Aorta (tissue), 5 donors: Measurements from ENCODE around the gene HAUS3. TPM values are rescaled to one million over a fixed set of nuclear protein-coding genes. Genes with fewer than 3 reads are reported as not detected.
A peak's percentile ranks its signal among the peaks of the same experiment; 100 is the strongest.

ENCODE experiments used
- ATAC-seq: fragments of 200-7000 bp; cut with Tn5 transposase; one replicate; pipeline ENCODE4 v1.9.1; 2022; ENCODE audit warnings: moderate library complexity; ENCODE audit not compliant: low FRiP score
- DNase-seq, 2 donors: peaks; one replicate each; pipeline ENCODE4 v3.0.0-alpha.2; 2020
- H3K27ac ChIP-seq, 2 donors: one replicate each; pipeline ENCODE4 v1.5.1; 2013; ENCODE audit warnings: low read length in 2 of 2, mild to moderate bottlenecking in 2 of 2, moderate library complexity in 2 of 2, control low read depth in 1 of 2, inconsistent platforms in 1 of 2, low read depth in 1 of 2
- H3K27me3 ChIP-seq, 2 donors: one replicate each; pipeline ENCODE4 v1.6.1; 2013; ENCODE audit warnings: control low read depth in 1 of 2, low read length in 1 of 2, mild to moderate bottlenecking in 1 of 2, moderate library complexity in 1 of 2; ENCODE audit not compliant: insufficient read depth in 2 of 2, control insufficient read depth in 1 of 2
- H3K36me3 ChIP-seq, 2 donors: one replicate each; pipeline ENCODE4 v1.6.1; 2013; ENCODE audit warnings: control low read depth in 1 of 2, low read length in 1 of 2, mild to moderate bottlenecking in 1 of 2; ENCODE audit not compliant: insufficient read depth in 2 of 2, control insufficient read depth in 1 of 2
- H3K4me1 ChIP-seq, 2 donors: one replicate each; pipeline ENCODE4 v1.6.1; 2013; ENCODE audit warnings: low read length in 2 of 2, control low read depth in 1 of 2, mild to moderate bottlenecking in 1 of 2, moderate library complexity in 1 of 2; ENCODE audit not compliant: insufficient read depth in 2 of 2, control insufficient read depth in 1 of 2
- H3K4me3 ChIP-seq, 2 donors: one replicate each; pipeline ENCODE4 v1.5.1; 2013; ENCODE audit warnings: low read length in 2 of 2, control low read depth in 1 of 2, mild to moderate bottlenecking in 1 of 2
- H3K9me3 ChIP-seq: one replicate; pipeline ENCODE4 v1.6.1; 2013; ENCODE audit warnings: mild to moderate bottlenecking, low read length; ENCODE audit not compliant: control insufficient read depth
- WGBS, 2 donors: extraction: QIAGEN DNeasy Blood & Tissue Kit; methylation state at CpG; one replicate each; pipeline ENCODE4 v1.1.7; 2013; 5-methylcytosine and 5-hydroxymethylcytosine counted together
- intact Hi-C, 2 donors: fragments of 100-400 bp; cut with DNase I; formaldehyde crosslinking; loops; one replicate each; pipeline versions ENCODE4 v1.14.2 to v1.15.0; 2022
- polyA plus RNA-seq, 2 donors: library from polyadenylated mRNA; stranded (reverse); fragments of 200-250 nt; gene quantifications; one replicate each; pipeline ENCODE4 v1.2.3, GENCODE V29; 2013
- total RNA-seq, 2 donors: library from RNA; stranded (reverse); fragmentation: NEBNext Ultra II Directional; extraction: Animal tissue kit (Norgen Biotek cat#: 25700); gene quantifications; one replicate each; pipeline ENCODE4 v1.2.1, GENCODE V29; 2021
- donor health status: healthy with polysubstance abuse.
- donor health status: Bipolar disorder and iron deficiency.
- donor health status: DM: no; HTN: no; CAD: no.
- donor health status: DM: no; HTN: no; CAD: no.
- donor health status: DM: yes; HTN: yes; CAD: no.

The HAUS3 gene
- total and polyA plus RNA-seq, 4 donors, result 3.8 to 16.2 (median 10.1) TPM

DNA sequence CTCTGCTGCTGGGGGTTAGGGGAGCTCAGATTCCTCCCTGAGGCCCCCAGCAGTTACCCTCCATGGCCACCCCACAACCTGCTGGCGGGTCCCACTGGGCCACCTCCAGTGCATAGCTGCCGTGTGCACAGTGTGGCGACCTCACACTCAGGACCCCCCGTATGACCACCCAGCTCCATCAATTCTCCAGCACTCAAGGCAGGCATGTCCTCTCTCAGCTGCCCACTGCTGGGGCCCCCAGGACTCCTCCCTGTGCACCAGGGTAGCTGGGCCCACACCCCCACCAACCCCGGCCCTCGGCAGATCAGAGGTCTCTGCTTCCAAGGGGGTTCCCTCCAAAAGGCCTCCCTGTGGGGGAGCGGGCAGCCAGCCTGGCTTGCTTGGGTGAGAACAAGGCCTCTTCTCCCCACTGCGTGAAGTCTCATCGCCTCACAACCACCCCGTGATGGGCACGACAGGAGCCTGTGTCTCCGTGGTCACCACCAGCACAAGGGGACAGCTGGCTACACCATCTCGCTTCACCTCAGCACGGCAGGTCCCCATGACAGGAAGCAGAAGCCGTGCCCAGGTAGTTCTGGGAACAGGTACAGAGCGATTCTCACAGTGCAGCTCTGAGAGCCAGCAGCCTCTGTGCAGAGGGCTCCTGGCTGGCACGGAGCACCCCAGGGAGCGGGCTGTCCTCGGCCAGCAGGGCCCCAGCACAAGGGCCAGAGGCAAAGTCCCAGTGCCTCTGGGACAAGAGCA is 4.6 kb upstream of the HAUS3 start:
- no peaks in the 10 kb centered on the region for H3K4me1 ChIP-seq
- H3K36me3 ChIP-seq, result peaks cover 0 to 11% of the 10 kb centered on the region in 2 donors
- DNase-seq, result no peak
- no peak overlapping the region for H3K27ac ChIP-seq
- intact Hi-C loops, result loop anchor here in 1 of 2 donors (10.0 kb wide), 1 partner anchor 288 kb away; the partner anchor contains the start of gene FAM193A
- no peaks in the 10 kb centered on the region for H3K27me3 ChIP-seq
- no peak for ATAC-seq
- H3K9me3 ChIP-seq, result no peaks in the 10 kb centered on the region
- no peak overlapping the region for H3K4me3 ChIP-seq
- 79 to 86% methylated on average over 19 of the region's 19 CpGs for WGBS, 2 donors

DNA sequence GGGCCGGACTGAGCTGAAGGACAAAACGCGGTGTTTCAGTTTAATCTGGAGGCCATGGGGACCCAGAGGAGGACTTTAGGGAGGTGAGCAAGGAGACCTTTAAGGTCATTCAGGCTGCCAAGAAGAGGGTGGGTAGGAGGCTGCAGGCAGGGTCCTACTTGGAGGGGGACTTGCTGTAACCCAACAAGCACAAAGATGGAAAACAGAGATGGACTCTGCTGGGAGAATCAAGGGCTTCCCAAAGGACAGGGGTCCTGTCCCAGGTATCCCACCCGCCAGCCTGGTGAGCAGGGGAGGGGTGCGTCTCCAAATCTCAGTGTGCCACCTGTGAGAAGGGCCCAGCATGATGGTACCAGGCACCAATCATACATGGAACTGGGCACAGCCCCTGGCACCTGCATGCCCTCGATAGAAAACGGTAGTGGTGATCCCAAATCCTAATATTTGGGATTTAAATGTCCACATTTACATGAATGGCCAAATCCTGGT is 3.9 kb upstream of the HAUS3 start:
- Histone ChIP-seq H3K27ac (no peak overlapping the region), H3K4me3 (no peak overlapping the region), H3K36me3 (peaks cover 0 to 7% of the 10 kb centered on the region in 2 donors), H3K4me1 (no peaks in the 10 kb centered on the region), H3K27me3 (no peaks in the 10 kb centered on the region), H3K9me3 (no peaks in the 10 kb centered on the region)
- ATAC-seq (no peak), DNase-seq (no peak)
- intact Hi-C loops, result loop anchor here in 1 of 2 donors (10.0 kb wide), 1 partner anchor 289 kb away; the partner anchor contains the start of gene FAM193A
- WGBS, 2 donors, result 77 to 78% methylated on average over 7 of the region's 7 CpGs

DNA sequence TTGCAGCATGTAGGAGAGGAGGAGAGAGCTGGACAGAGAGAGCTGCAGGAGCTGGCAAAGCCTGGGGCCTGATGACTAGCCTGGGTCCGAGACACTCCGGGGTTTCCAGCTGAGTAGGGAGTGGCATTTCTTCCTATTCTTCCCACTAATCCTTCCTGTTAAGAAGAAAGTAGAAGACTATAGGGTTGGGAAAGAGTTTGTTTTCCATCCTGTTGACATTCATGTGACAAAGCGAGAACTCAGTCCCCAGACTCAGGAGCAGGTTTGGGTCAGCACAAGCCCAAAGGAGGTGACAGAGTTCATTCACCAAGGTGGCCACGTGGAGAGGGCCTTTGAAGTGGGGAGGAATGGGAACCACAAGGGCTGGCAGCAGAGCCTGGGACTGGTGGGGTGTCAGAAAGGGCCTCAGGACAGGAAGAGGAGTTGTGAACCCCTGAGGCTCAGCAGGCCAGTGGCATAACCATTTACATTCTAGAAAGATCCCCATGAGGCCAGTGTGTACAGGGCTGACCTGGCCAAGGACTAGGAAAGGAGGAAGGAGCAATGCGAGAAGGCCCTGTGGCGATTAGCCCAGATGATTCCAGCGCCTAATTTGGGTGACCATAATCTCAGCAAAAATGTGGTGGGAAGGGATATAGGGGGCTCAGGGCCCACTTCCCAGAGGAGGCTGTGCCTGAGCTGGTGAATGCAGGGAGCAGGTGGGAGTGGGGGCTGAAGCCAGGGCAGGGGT is 3.3 kb upstream of the HAUS3 start:
- H3K4me1 ChIP-seq, result no peaks in the 10 kb centered on the region
- peaks cover 0 to 5% of the 10 kb centered on the region in 2 donors for H3K36me3 ChIP-seq
- 68% methylated on average over 7 of the region's 7 CpGs for WGBS, 2 donors
- no peaks in the 10 kb centered on the region for H3K9me3 ChIP-seq
- intact Hi-C loops, result loop anchor here in 1 of 2 donors (10.0 kb wide), 1 partner anchor 290 kb away; the partner anchor contains the start of gene FAM193A
- no peaks in the 10 kb centered on the region for H3K27me3 ChIP-seq
- no peak for DNase-seq
- H3K4me3 ChIP-seq, result no peak overlapping the region
- ATAC-seq, result no peak
- no peak overlapping the region for H3K27ac ChIP-seq

DNA sequence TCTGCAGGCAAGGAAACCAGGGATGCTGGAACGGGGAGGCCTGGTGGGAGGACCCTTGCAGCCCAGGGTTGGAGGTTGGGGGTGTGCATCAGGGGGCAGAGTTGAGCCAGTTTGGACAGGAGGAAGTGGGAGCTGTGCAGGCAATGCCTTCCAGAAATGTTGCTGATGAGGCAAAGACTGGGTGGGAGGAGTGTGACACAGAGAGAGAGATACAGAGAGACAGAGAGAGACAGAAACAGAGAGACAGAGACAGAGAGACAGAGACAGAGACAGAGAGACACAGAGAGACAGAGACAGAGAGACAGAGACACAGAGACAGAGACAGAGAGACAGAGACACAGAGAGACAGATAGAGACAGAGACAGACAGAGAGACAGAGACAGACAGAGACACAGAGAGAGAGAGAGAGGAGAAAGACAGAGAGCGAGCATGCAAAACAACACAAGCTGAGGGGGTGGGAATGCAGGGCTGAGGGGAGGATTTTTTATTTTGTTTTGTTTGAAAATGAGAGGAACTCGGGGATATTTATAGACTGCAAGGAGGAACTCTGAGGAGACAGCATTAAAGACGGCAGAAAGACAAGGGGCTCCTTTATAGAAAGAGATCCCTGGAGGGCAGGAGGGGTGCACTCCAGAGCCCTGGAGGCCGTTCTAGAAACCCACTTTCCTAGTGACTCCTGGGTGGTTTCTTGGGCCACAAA is 1.9 kb upstream of the HAUS3 start:
- ATAC-seq (no peak), DNase-seq (peak; percentile 79 to 81)
- Histone ChIP-seq H3K9me3 (no peaks in the 10 kb centered on the region), H3K36me3 (no peaks in the 10 kb centered on the region), H3K27ac (peak overlapping the region in 1 of 2 donors; percentile 45), H3K4me1 (no peaks in the 10 kb centered on the region), H3K4me3 (no peak overlapping the region), H3K27me3 (no peaks in the 10 kb centered on the region)
- intact Hi-C loops, result loop anchor here (5.0 to 10.0 kb wide), 2 partner anchors 168 to 291 kb away; partner anchors contain the start of gene FAM193A (in 1 of the 2)
- 10% methylated on average over 5 of the region's 5 CpGs for WGBS, 2 donors

DNA sequence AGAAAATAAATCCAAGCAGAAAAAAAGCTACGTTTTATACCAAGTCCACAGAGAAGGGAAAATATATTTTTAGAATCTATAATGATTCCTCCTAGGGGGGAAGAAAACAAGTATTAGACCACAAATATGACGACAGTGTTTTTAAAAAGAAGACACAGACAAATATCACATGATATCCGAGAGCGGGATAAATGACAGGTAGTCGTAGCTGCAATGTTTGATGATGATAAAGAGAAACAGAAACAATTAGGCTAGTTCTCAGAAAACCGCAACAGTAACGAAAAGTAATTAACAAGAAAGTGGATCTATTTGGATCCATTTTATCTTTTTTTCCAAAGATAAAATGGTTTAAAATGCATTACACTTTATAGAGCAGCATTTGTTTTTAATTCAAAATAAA is 918 bp downstream of the HAUS3 start:
- H3K27me3 ChIP-seq, result no peaks in the 10 kb centered on the region
- no peaks in the 10 kb centered on the region for H3K36me3 ChIP-seq
- H3K4me1 ChIP-seq, result peaks cover 0 to 3% of the 10 kb centered on the region in 2 donors
- intact Hi-C loops, result loop anchor here (5.0 to 10.0 kb wide), 2 partner anchors 171 to 294 kb away; partner anchors contain the start of gene FAM193A (in 1 of the 2)
- H3K9me3 ChIP-seq, result no peaks in the 10 kb centered on the region
- DNase-seq (no peak), ATAC-seq (no peak)
- H3K4me3 ChIP-seq, result peak overlapping the region; percentile 58 to 66
- H3K27ac ChIP-seq, result no peak overlapping the region
- 8 to 13% methylated on average over 7 of the region's 7 CpGs for WGBS, 2 donors

DNA sequence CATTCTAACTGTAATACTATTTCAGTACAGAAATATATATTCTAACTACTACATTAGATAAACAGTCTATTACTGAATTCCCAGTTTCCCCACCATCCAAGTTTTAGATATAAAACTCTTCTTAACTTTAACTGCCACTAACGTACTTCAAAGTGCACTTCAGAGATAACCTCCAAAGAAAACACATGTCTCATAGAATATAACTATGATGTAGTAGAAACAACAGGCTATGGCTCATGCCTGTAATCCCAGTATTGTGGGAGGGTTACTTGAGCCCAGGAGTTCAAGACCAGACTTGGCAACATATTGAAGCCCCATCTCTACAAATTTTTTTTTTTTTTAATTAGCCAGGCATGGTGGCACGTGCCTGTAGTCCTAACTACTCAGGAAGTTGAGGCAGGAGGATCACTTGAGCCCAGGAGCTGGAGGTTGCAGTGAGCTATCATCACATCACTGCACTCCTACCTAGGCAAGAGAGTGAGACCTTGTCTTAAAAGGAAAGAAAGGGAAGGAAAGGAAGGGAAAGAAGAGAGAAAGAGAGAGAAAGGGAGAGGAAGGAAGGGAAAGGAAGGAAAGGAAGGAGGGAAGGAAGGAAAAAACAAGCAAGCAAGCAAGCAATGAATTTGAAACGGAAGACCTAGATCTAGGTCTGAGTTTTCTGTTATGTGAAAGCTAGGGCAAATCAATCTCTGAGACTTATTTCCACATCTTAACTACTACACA is 4.8 kb downstream of the HAUS3 start:
- Histone ChIP-seq H3K36me3 (no peaks in the 10 kb centered on the region), H3K27ac (no peak overlapping the region), H3K4me3 (no peak overlapping the region), H3K4me1 (peaks cover 0 to 3% of the 10 kb centered on the region in 2 donors), H3K27me3 (no peaks in the 10 kb centered on the region), H3K9me3 (no peaks in the 10 kb centered on the region)
- intact Hi-C loops, result no loop called here
- 41 to 46% methylated on average over 3 of the region's 3 CpGs for WGBS, 2 donors
- DNase-seq (no peak), ATAC-seq (no peak)

DNA sequence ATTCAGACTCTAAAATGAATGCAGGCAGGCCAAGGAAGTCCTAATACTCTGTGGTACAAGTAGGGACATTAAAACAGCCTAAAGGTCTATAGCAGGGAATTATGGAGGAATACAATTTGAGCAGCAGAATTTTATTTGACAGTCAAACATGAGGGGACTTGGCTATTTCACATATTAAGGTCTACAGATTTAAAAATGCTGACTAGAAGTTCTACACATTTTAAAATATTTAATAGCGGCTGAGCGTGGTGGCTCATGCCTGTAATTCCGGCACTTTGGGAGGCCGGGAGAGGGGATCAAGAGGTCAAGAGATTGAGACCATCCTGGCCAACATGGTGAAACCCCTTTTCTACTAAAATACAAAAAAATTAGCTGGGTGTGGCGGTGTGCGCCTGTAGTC is 10.8 kb downstream of the HAUS3 start:
- no peak overlapping the region for H3K4me3 ChIP-seq
- DNase-seq (no peak), ATAC-seq (no peak)
- no peak overlapping the region for H3K27ac ChIP-seq
- intact Hi-C loops, result no loop called here
- no peaks in the 10 kb centered on the region for H3K9me3 ChIP-seq
- WGBS, 2 donors, result 98 to 99% methylated on average over 6 of the region's 6 CpGs
- no peaks in the 10 kb centered on the region for H3K36me3 ChIP-seq
- H3K27me3 ChIP-seq, result no peaks in the 10 kb centered on the region
- no peaks in the 10 kb centered on the region for H3K4me1 ChIP-seq

DNA sequence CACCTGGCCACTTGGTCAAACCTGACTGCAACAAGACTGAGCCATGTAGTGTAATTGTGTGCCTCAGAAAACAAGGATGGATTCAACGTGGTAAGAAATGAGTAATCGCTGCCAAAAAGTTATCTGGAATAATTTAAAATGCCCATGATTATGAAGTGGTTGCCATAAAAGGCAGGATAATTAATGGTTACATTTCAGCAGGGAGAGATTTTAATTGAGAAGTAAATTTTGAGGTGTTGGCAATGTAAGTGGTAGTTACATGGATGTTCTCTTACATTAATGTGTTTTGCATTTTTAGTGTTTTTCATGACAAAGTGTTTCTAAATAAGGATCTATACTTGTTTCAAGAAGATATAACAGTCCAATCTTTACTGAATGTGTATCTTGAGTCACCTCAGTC is 15.7 kb downstream of the HAUS3 start:
- Histone ChIP-seq H3K4me3 (no peak overlapping the region), H3K36me3 (no peaks in the 10 kb centered on the region), H3K9me3 (no peaks in the 10 kb centered on the region), H3K27ac (no peak overlapping the region), H3K27me3 (no peaks in the 10 kb centered on the region), H3K4me1 (no peaks in the 10 kb centered on the region)
- intact Hi-C loops, result no loop called here
- ATAC-seq, result no peak
- DNase-seq, result no peak
- 65 to 66% methylated on average over 2 of the region's 2 CpGs for WGBS, 2 donors
